GM19468 (cell line): ENCODE data around the gene STK40.
A peak's percentile ranks its signal among the peaks of the same experiment; 100 is the strongest.

Source experiments
- ATAC-seq: cut with Tn5 transposase; IDR thresholded peaks from one replicate; pipeline ENCODE4 v1.9.1; 2021; ENCODE audit warnings: mild to moderate bottlenecking, moderate library complexity, moderate number of reproducible peaks; ENCODE audit not compliant: unreplicated experiment; ENCODE audit errors: extremely low read depth

Gene STK40, protein sequence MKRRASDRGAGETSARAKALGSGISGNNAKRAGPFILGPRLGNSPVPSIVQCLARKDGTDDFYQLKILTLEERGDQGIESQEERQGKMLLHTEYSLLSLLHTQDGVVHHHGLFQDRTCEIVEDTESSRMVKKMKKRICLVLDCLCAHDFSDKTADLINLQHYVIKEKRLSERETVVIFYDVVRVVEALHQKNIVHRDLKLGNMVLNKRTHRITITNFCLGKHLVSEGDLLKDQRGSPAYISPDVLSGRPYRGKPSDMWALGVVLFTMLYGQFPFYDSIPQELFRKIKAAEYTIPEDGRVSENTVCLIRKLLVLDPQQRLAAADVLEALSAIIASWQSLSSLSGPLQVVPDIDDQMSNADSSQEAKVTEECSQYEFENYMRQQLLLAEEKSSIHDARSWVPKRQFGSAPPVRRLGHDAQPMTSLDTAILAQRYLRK

GRCh38 chr1:36385410-36386264 is at the start of gene STK40:
Gene STK40 (minus strand): TSS chr1:36385924. CDS start chr1:36361332, 24,592 bp downstream.
- ATAC-seq = peak; percentile 46

- ATAC-seq = no peak
Observed at GRCh38 chr1:36433102-36433501, 47.4 kb upstream of the STK40 start.

GRCh38 chr1:36432616-36433015 is 46.9 kb upstream of the STK40 start:
- ATAC-seq = no peak

GRCh38 chr1:36425791-36426190 is 40.1 kb upstream of the STK40 start:
- no peak for ATAC-seq

DNA sequence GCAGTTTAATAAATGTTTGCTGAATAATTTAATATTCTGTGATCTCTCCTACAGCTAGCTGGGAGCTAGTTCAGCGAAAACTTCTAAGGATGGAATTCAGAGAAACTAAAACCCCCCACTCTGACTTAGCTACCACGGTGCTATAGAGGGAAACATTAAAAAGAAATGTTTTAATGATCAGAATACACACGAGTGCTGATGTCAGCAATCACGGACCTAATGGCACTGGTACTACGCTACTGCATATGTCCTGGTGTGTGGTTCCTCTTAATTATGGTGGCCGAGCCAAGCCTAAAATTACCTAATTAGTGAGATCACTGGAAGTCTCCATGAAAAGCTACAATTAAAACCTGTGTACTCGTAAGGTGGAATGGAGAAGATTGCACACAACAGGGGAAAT is 35.9 kb upstream of the STK40 start:
- no peak for ATAC-seq

GRCh38 chr1:36420836-36421317 is 35.2 kb upstream of the STK40 start:
- no peak for ATAC-seq

DNA sequence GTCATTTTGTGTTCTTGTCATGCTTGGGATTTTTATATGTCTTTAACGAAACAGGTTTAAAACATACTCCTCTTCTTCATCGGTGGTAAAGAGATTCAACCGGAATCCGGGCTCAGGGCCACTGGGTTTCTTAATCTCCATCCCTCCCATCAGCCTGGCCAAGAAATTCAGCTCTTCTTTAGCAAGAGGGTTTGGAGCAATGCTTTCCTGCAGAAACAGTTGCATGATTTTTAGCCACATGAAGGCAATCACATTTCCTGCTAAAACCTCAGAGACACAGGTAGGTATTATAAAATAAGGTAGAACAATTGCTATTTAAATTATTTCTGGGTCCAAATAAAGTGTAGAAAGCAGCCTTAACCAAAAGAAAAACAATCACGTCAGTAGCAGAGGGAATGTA is 34.7 kb upstream of the STK40 start:
- no peak for ATAC-seq

GRCh38 chr1:36419569-36419968 is 33.8 kb upstream of the STK40 start:
- ATAC-seq = no peak

DNA sequence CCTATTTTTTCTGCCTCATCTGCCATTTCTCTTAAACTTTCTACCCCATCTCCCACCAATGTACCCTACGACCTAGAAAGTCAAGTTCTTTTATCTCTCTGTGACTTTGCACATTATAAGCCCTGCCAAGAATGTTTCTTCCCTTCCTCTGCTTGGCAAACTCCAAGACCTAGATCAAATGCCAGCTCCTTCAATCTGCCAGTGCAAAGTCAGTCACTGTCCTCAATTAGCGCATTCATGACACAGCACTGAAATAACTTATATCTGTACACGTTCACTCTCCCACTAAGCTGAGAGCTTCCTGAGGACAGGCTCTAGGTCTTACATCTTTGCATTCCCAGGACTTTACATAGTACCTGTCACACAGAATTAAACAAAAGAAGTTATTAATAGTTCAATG is 33.4 kb upstream of the STK40 start:
- no peak for ATAC-seq

- ATAC-seq = no peak
Observed at GRCh38 chr1:36417931-36418330, 32.2 kb upstream of the STK40 start.

DNA sequence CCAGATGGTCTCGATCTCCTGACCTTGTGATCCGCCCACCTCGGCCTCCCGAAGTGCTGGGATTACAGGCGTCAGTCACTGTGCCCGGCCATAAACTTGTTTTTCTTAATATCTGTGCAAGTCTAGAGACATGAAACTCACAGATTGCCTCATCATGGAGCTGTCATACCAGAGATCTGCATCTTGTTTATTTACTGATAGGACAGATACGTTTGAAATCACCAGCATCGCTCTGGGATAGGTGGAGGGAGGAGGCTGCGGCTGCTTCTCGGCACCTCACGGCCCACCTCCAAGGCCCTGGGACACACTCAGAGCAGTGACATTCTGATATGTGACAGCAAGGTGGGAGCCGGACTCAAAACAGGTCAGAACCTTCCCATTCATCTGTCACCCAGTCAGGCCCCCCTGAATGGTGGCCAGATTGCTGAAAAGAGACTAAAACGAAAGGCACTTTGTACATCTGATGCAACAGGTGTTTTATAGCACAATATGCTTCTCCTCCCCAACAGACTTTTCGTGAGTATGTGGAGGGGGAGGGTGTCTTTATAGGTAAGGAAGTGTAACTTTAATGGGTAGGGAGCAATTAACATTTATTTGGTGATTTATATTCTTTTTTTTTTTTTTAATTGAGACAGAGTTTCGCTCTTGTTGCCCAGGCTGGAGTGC is 30.1 kb upstream of the STK40 start:
- ATAC-seq = no peak

DNA sequence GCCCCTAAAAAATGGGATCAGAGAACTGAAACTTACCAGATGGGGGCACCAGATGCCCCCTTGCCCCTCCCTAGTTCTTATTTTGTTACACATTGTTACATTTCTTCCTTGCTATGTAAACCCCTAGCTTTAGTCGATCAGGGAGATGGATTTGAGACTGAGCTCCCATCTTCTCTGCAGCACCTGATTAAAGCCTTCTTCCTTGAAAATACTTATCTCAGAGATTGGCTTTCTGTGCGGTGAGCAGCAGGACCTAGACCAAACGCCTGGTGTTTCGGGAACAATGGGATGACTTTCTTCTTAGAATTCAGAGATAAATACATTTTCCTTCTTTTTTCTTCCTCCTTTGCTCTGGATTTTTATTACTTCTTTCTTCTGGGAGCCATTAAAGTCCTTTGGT is 28.7 kb upstream of the STK40 start:
- ATAC-seq = no peak

DNA sequence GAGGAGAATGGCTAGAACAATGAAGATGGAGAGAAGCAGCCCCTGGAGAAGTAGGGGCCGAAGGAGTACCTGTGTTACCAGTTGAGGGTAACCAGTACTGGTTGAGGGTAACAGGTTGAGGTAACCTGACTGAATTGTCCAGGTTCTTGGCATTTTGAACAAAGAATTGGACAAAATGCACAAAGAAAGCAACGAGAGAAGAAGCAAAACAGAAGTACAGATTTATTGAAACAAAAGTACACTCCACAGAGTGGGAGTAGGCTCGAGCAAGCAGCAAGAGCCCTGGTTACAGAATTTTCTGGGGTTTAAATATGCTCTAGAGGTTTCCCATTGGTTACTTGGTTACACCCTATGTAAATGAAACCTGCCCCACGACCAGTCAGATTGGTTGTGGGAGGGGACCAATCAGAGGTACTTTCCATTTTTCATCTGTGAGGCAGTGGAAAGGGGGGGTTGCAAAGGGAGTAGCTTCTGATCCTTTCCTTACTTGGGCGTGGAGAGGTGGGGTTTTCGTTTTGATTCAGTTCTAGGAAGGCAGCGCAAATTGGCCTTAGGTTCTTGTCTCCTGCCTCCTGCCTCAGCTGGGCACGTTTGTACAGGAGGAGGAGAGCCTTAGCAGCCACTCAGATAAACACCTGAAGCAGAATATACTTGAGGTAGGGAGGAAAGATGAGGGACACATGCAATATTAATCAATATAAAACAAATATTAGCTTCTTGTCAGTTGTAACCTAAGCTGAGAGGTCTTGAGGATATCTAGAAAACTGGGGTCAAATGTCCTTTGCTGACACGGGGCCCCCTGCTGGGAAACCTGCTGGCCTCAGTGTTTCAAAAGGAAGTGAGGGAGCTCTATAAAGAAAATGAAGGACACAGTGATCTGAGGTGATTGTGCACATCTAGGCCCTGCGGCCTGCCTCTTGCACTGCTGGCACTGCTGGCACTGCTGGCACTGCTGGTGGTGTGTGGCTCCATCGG is 26.2 kb upstream of the STK40 start:
- no peak for ATAC-seq

- ATAC-seq = no peak
Observed at GRCh38 chr1:36408479-36408878, 22.8 kb upstream of the STK40 start.

GRCh38 chr1:36406440-36406839 is 20.7 kb upstream of the STK40 start:
- ATAC-seq = no peak

- no peak for ATAC-seq
Observed at GRCh38 chr1:36402504-36402890, 16.8 kb upstream of the STK40 start.

GRCh38 chr1:36401602-36402503 is 16.1 kb upstream of the STK40 start:
- ATAC-seq = no peak

- ATAC-seq = peak; percentile 20
Observed at GRCh38 chr1:36400825-36401601, 15.3 kb upstream of the STK40 start.
